Stimulated activated CD4-positive, alpha-beta T cell treated with anti-CD3 and anti-CD28 coated beads, Interleukin-4, amount 100 ng/mL, for 4 hours (primary cell): ENCODE results near the gene TRPM6.
A peak's percentile ranks its signal among the peaks of the same experiment; 100 is the strongest.
"Not testable (repeated sequence)": the region's sequence is repeated elsewhere in the genome, so short reads cannot be mapped to it uniquely, and the experiment has no call there.

Source experiments
- DNase-seq, 2 experiments: peaks; one replicate each; pipeline ENCODE4 v3.0.0-alpha.2; 2020

TRPM6 gene

GRCh38 chr9:74887041-74887980 is at the start of gene TRPM6:
TRPM6 (minus strand) TSS chr9:74887921; CDS start chr9:74887856, 65 bp downstream.
- DNase-seq = peak; percentile 7 to 21

GRCh38 chr9:74935008-74935407 is 47.3 kb upstream of the TRPM6 start:
- DNase-seq = no peak

- DNase-seq = no peak
Measured at GRCh38 chr9:74921737-74922136, 34.0 kb upstream of the TRPM6 start.

- no peak for DNase-seq
Measured at GRCh38 chr9:74920944-74921626, 33.4 kb upstream of the TRPM6 start.

GRCh38 chr9:74910036-74910435 is 22.3 kb upstream of the TRPM6 start:
- no peak for DNase-seq

- DNase-seq = no peak
Measured at GRCh38 chr9:74908665-74909064, 20.9 kb upstream of the TRPM6 start.

GRCh38 chr9:74907085-74907484 is 19.4 kb upstream of the TRPM6 start:
- DNase-seq = no peak

GRCh38 chr9:74901001-74901400 is 13.3 kb upstream of the TRPM6 start:
- DNase-seq = no peak

- not testable (repeated sequence) for DNase-seq
Measured at GRCh38 chr9:74888449-74888848, 728 bp upstream of the TRPM6 start.

GRCh38 chr9:74887981-74888370 is 255 bp upstream of the TRPM6 start:
- no peak for DNase-seq

GRCh38 chr9:74876382-74876949 is 11.3 kb downstream of the TRPM6 start:
- DNase-seq = no peak

GRCh38 chr9:74875656-74876055 is 12.1 kb downstream of the TRPM6 start:
- no peak for DNase-seq

GRCh38 chr9:74874220-74874619 is 13.5 kb downstream of the TRPM6 start:
- no peak for DNase-seq

GRCh38 chr9:74872619-74873233 is 15.0 kb downstream of the TRPM6 start:
- no peak for DNase-seq

GRCh38 chr9:74867483-74867882 is 20.2 kb downstream of the TRPM6 start:
- DNase-seq = no peak

GRCh38 chr9:74865177-74865576 is 22.5 kb downstream of the TRPM6 start:
- DNase-seq = no peak

- no peak for DNase-seq
Measured at GRCh38 chr9:74861773-74862474, 25.8 kb downstream of the TRPM6 start.

GRCh38 chr9:74861071-74861470 is 26.6 kb downstream of the TRPM6 start:
- no peak for DNase-seq

- DNase-seq = not testable (repeated sequence)
Measured at GRCh38 chr9:74860247-74860646, 27.5 kb downstream of the TRPM6 start.

- no peak for DNase-seq
Measured at GRCh38 chr9:74859786-74860185, 27.9 kb downstream of the TRPM6 start.

- no peak for DNase-seq
Measured at GRCh38 chr9:74858751-74859414, 28.8 kb downstream of the TRPM6 start.

- no peak for DNase-seq
Measured at GRCh38 chr9:74856989-74857388, 30.7 kb downstream of the TRPM6 start.
